ENCODE data around the gene CD4.

Gene CD4

DNA sequence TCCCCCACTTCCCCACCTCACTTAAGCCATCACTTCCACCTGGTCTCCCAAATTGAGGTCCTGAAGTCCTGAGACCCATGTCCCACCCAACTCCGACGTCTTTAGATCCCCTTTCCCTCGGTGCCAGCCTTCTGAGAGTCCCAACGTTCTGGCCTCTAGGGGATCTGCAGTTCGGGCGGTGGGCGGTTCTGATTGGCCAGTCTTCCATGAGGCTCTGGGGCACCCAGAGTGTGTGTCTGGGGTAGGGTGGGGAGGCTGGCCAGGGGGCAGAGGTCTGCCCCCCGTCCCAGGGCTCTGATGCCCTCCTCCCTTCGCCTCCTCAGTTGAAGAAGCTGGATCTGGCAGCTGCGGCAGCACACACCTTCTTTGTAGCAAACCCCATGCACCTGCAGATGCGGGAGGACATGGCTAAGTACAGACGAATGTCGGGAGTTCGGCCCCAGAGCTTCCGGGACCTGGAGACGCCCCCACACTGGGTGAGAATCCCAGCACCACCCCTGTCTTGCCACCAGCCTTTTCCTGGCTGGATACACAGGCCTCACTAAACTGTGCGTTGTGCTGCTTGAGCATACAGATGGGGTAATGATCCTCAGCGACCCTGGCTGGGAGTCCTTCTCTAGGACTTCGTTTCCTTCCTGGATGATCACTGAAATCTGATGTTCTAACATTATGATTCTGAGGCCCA is 40.4 kb downstream of the CD4 start:
- DNase-seq: no peak

DNA sequence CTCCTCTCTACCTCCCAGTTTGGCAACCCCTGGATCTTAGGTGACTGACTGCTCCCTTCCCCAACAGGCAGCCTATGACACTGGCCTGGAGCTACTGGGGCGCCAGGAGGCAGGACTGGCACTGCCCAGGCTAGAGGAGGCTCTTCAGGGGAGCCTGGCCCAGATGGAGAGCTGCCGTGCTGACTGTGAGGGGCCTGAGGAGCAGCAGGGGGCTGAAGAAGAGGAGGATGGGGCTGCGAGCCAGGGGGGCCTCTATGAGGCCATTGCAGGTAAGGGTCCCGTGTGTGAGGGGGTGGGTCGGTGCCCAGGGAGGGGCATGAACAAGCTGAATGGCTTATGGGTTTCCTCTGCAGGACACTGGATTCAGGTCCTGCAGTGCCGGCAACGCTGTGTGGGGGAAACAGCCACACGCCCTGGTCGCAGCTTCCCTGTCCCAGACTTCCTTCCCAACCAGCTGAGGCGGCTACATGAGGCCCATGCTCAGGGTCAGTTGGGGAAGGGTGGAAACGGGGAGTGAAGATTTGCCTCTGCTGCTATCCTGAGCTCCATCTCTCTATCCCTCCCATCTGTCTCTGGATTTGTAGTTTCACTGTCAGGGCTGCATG is 41.1 kb downstream of the CD4 start:
- no peak for DNase-seq

DNA sequence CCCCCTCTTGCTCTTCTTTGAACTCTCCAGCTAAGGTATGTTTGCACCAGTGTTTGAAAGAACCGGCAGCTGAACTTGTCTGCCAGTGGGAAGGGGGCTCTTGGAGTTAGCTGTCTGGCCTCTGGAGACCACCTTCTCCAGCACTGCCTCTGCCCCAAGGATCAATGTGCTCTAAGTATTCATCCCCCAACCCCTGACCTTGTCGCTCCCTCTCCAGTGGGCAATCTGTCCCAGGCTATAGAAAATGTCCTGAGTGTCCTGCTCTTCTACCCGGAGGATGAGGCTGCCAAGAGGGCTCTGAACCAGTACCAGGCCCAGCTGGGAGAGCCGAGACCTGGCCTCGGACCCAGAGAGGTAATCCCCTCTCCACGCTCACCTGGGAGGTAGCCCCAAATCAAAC is 41.7 kb downstream of the CD4 start:
- no peak for DNase-seq

DNA sequence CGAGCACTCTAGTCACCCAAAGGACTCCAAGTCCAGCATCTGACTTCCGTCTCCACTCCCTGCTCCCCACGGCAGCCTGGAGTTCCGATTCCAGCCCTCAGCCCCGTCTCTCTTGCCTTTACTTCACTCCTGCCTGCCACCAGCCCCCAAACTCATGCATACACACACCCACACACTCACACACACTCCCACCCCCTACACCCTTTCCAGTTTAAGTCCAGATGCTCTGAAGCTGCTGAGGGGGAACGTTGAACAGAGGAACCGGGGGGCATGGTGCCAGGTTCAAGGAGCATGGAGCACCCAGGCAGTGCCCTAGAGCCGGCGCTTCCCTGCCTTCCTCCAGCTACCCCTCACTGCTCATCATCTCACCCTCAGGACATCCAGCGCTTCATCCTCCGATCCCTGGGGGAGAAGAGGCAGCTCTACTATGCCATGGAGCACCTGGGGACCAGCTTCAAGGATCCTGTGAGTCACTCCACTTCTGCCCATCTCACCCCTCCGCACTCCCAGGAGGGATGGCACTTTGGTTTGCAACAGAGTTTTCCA is 42.2 kb downstream of the CD4 start:
- DNase-seq: no peak

DNA sequence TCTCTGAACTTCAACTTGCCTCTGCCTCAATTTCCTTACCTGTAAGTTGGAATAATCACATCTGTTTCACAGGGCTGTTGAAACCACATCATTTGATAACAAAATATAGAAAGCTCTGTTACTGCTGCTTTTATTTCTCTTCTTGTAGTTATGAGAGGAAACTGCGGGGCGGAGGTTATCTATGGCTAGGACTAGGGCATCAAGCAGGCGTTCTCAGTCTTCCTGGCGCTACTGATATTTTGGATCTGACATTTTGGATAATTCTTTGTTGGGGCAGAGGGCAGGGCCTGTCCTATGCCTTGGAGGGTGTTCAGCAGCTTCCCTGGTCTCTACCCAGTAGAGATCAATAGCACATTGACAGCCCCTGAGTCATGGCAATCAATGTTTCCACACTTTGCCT is 42.8 kb downstream of the CD4 start:
- no peak for DNase-seq

DNA sequence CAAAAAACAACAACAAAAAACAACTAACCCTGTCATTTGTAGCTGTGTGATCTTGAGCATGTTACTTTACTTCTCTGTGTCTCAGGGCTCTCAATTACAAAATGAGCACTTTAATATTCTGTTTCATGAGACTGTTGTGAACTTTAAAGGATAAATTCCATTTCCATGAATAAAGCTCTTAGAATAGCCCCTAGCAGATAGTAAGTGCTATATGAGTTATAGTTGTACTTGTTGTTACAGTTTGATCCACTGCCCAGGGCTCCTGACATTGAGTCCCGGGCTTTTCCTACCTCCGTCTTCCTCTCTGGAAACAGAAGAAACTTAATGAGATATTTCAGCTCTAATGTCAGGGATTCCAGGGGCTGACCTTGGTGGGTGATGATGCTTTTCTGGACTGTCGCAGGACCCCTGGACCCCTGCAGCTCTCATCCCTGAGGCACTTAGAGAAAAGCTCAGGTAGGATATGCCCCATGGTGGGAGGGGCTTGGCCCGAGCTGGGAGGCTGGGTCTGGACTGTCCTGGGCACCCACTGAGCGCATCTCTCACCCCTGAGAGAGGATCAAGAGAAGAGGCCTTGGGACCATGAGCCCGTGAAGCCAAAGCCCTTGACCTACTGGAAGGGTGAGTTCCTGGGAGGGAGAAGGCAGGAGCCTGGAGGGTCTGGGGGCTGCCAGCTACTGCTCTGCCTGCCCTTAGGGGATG is 44.0 kb downstream of the CD4 start:
- no peak for DNase-seq

DNA sequence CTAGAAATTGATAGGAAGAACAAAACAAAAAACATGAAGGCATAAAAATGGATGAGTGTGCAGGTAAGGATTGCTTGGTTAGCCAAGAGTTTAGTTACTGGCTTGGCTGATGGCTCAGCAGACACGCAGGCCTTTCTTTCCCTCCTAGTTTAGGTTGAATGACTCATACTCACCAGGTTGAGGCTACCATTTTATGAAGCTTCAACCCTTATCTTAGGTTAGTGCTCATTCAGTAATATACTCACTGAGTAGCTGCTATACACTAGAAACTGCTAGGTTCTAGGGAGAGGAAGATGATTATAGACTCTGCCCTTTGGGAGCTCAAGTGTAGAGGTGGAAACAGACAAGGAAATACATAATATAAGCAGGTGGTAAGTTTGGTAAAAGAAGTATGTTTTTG is 44.9 kb downstream of the CD4 start:
- DNase-seq: no peak

DNA sequence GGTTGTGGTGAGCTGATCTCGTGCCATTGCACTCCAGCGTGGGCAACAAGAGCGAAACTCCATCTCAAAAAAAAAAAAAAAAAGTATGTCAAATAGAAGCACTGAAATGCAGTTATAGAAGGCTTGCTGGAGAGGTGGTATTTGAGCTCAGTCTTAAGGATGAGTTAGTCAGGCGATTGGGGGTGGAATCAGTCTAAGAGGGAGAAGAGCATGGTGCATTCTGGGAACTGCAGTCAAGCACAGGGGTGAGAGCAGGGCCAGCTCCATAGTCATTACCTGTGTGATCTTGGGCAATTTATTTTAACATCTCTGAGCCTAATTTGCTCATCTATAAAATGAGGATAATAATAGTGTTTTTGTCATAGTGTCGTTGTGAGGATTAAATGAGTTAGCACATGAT is 45.5 kb downstream of the CD4 start:
- DNase-seq: no peak

DNA sequence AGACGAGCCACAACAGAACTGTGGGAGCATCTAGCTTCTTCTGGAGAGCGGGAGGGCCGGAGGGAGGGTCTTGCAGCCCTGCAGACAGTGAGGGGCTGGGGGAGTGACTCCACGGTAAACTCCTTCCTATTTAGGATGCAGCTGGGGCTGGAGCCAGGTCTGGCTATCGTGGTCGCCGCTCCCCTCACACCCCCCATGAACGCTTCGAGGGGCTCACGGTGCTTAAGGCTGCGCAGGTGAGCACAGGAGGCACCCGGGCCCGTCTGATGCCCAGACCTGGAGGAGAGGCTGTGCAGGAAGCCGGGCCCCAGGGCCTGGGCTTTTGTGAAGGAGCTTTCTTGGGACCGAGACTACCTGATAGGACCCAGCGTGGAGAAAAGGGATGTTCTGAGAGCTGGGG is 47.5 kb downstream of the CD4 start:
- no peak for DNase-seq

DNA sequence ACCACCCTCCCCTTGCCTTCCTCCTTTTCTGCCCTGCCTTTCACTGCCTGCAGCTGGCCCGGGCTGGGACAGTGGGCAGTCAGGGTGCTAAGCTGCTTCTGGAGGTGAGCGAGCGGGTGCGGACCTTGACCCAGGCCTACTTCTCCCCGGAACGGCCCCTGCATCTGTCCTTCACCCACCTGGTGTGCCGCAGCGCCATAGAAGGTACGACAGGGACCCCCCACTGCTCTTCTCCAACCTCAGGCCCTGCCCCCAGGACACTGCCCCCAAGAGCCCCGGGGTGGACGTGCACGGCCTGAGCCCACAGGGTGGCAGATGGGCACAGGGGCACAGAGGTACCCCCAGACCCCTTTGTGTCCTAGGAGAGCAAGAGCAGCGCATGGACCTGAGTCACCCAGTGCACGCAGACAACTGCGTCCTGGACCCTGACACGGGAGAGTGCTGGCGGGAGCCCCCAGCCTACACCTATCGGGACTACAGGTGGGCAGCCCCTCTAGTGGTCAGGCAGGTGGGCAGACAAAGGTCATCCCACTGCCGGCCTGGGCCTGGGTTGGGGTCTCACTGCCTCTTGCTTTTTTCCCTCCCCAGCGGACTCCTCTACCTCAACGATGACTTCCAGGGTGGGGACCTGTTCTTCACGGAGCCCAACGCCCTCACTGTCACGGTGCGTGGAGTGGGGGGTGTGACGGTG is 48.2 kb downstream of the CD4 start:
- no peak for DNase-seq

DNA sequence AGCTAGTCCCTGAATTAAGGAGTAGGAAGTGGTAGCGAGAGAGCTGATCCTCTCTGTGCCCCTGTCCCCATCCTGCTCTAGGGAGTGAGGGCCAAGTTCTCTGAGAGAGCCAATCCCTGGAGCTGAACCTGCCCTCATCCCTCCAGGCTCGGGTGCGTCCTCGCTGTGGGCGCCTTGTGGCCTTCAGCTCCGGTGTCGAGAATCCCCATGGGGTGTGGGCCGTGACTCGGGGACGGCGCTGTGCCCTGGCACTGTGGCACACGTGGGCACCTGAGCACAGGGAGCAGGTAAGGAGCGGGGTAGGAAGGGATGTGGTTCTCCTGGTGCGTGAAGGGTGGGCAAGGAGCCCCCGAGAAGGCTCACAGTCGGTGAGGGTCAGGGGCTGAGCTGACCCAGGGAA is 49.5 kb downstream of the CD4 start:
- DNase-seq: no peak

DNA sequence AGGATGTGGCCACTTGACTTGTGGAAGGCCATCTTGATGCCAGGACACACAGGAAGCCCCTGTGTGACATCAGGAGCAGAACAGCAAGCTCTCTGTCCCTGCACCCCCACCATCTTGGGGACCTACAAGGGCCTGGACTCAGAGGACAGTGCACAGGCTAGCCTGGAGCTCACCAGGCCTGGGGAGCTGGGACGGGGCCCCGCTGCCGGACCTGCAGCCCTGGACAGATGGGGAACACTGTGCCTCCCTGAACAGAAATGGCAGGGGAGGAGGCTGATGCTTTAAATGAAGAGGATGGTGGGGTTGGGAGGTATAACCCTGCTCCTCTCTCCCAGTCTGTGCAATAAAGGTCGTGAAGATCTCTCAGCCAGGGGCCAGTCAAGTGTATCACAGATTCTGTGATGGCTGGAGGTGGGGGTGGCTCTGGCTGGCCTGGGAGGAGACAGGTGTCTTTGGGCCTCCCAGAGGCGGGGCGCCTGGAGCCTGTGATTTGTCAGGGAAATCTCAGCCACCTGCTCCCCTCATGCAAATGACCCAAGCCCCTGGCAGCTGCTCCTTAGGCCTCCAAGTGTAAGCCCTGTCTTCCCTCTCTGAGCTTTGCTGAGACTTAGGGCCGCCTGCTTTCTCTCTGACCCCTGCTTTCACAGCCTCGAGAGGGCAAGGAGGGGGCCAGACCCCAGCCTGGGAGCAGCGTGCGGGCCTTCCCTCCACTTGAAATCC is 50.3 kb downstream of the CD4 start:
- DNase-seq: no peak

DNA sequence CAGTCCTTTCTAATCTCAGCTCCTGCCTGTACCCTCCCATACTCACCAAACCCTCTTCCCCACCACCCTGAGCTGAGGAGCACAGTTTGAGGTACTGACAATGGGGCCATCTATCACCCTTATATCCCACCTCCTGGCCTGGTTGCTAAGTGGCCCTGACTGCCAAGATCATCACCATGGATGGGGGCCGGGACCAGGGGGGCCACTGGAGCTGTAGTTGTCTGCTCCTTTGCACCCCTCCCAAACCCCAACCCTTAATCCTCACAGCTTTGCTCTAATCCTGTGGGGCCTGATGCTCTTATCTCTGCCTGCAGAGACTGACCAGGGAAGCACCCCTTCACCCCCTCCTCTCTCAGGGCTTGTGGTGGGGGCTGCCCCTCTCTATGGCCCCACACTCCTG is 51.0 kb downstream of the CD4 start:
- no peak for DNase-seq

DNA sequence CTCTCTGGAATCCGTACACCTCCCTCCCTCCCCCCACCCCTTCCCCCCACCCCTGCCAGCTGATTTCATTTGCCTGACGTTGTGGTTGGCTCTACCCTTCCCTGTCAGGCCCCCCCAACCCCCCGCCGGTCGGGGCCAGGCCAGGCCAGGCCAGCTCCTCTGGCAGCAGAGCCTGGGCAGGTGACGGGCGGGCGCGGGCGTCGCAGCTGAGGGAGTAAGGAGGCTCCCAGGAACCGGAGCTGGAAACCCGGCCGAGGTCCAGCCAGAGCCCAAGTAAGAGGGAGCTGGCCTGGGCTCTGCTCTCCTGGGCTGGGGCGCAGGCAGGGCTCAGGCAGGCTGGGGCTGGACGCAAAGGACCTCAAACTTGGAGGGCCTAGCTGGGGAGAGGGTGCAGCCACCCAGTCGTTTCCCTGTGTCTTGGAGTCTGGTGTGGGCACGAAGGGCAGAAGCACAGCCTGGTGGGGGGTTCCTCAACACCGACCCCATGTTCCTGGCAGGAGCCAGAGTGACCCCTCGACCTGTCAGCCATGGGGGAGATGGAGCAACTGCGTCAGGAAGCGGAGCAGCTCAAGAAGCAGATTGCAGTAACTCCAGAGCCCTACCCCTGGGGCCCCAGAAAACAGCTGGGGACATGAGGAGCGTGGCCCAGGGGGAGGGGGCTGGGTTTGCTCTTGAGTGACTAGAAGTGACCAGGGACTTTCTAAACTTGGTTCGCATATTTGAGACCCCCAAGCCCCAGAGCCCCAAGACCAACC is 51.6 kb downstream of the CD4 start, which contains the start of gene GNB3:
Gene GNB3 (plus strand): TSS at position 165 of the 755 bp plus-strand sequence. CDS start 363 bp downstream, at position 528.
- no peak for DNase-seq

DNA sequence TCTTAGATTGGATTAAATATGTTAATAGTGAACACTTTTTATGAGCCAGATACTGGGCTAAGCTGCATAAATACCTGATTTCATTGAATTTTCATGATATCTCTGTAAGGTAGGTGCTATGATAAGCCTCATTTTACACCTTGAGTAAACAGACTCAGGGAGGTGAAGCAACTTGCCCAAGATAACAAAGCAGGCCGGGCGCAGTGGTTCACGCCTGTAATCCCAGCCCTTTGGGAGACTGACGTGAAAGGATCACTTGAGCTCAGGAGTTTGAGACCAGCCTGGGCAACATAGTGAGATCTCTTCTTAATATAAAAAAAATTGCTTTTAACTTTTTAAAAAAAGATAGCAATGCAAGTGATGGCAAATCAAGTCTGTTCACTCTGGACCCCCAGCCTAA is 52.7 kb downstream of the CD4 start:
- DNase-seq: no peak

DNA sequence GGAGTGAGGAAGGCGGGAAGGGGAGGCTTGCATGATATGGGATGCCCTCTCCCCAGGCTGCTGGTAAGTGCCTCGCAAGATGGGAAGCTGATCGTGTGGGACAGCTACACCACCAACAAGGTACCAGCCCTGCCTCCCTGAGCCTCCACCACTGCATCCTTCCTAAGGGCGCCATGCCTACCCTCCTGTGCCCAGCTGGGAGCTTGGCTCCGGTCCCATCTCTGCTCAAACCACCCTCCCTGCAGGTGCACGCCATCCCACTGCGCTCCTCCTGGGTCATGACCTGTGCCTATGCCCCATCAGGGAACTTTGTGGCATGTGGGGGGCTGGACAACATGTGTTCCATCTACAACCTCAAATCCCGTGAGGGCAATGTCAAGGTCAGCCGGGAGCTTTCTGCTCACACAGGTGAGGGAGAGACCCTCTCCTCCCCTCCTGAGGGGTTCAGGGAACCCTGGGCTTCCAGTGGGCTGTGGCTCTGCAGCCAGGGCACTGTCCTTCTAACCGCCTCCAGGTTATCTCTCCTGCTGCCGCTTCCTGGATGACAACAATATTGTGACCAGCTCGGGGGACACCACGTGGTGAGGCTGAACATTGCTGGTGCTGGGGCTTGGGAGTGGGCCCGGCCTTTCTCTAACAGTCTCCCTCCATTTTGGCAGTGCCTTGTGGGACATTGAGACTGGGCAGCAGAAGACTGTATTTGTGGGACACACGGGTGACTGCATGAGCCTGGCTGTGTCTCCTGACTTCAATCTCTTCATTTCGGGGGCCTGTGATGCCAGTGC is 54.0 kb downstream of the CD4 start:
- no peak for DNase-seq

DNA sequence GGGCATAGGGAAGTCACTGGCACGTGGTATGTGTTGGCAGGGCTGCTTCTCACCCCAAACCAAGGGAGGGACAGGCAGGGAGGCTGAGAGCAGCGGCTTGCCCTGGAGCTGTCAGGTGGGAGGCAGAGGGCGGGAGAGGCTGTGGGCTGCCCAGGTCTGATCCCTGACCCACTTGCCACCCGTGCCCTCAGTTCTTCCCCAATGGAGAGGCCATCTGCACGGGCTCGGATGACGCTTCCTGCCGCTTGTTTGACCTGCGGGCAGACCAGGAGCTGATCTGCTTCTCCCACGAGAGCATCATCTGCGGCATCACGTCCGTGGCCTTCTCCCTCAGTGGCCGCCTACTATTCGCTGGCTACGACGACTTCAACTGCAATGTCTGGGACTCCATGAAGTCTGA is 56.1 kb downstream of the CD4 start:
- DNase-seq: no peak

DNA sequence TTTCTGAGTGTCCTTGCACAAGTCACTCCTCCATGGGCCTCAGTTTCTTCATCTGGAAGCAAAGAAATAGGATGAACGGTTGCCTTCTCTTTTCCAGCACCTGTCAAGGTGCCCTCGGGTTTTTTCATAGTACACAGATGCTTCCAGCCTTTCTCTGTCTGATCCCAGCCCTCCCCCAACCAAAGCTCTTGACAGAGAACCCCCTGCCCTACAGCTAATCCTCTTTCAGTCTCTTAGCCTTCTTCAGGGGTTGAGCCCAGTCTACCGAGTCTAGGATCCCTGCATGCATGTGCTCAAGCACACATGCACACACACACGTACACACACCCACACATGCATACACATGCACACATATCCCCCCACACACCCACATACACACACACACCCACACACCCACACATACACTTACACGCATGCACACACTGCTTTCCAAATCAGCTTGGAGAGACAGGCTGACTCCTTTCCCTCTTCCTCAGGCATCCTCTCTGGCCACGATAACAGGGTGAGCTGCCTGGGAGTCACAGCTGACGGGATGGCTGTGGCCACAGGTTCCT is 57.1 kb downstream of the CD4 start:
- no peak for DNase-seq

DNA sequence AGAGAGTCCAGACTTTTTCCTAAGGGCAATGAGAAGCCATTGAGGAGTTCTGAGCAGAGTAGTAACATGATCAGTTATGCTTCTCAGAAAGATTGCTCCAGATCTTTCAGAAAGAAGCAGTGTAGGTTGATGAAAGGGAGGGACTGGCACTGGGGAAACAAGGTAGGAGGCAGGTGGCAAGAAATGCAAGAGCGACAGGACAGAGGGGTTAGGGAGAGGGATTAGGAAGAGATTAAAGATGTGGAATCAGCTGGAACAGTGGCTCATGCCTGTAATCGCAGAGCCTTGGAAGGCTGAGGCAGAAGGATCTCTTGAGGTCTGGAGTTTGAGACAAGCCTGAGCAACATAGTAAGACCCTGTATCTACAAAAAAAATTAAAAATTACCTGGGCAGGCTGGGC is 58.3 kb downstream of the CD4 start:
- no peak for DNase-seq

DNA sequence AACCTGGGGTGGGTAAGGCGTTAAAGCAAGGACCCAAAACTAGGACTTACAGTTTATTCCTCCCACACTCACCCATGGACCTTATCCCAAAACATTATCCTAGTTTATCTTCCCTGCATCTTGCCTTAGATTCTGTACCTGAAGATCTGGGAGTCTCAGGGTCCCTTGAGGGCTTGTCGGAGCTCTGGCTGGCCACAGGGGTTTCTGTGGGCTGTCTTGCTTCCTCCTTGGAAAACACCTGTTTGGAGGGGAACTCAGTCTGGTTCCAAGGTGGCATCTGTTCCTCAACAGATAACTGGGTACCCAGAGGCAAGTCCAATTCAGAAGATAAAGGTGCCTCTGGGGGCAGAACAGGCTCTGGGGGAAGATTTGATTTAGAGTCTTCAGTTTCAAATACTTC is 60.1 kb downstream of the CD4 start:
- DNase-seq: no peak
